Endothelial cell of umbilical vein (primary cell): ENCODE measurements around the gene NCLN.

ENCODE experiments used
- POLR2A ChIP-seq: IDR thresholded peaks from 2 replicates; pipeline ENCODE4 v1.6.1; 2012; ENCODE audit warnings: low read depth, mild to moderate bottlenecking, control low read depth, low read length
- POLR2AphosphoS5 ChIP-seq: IDR thresholded peaks from 2 replicates; pipeline ENCODE4 v1.6.1; 2012; ENCODE audit warnings: low read depth, mild to moderate bottlenecking, control low read depth, low read length, moderate library complexity; ENCODE audit not compliant: insufficient read depth
- TF ChIP-seq, protein P1 (sequence below): IDR thresholded peaks from 2 replicates; pipeline ENCODE4 v1.6.1; 2011; ENCODE audit not compliant: insufficient read depth, insufficient read length
- TF ChIP-seq, protein P2 (sequence below), 2 donors: IDR thresholded peaks; 1 replicate in 1 of 2; 2 replicates in 1 of 2; pipeline ENCODE4 v1.5.1; 2011; ENCODE audit warnings: low read length in 2 of 2, mild to moderate bottlenecking in 2 of 2, moderate library complexity in 2 of 2, control low read depth in 1 of 2, inconsistent platforms in 1 of 2, low read depth in 1 of 2; ENCODE audit not compliant: insufficient read depth in 1 of 2; ENCODE audit errors: extremely low read depth in 1 of 2

DNA sequence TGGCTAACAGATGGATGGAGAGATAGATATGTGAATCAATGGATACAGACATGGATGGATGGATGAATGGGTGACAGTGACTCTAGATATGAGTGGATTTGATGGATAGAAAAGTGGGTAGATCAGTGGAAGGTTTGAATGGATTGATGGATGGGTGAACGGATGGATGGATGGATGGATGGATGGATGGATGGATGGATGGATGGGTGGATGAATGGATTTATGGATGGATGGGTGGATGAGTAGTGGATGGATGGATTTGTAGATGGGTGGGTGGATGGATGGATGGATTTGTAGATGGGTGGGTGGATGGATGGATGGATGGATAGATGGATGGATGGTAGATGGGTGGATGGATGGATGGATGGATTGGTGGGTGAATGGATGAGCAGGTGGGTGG is 45.6 kb downstream of the NCLN start:
- TF ChIP-seq POLR2AphosphoS5 (no peak), POLR2A (no peak)
- TF ChIP-seq, protein P1, sequence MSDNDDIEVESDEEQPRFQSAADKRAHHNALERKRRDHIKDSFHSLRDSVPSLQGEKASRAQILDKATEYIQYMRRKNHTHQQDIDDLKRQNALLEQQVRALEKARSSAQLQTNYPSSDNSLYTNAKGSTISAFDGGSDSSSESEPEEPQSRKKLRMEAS: no peak
- TF ChIP-seq, protein P2, sequence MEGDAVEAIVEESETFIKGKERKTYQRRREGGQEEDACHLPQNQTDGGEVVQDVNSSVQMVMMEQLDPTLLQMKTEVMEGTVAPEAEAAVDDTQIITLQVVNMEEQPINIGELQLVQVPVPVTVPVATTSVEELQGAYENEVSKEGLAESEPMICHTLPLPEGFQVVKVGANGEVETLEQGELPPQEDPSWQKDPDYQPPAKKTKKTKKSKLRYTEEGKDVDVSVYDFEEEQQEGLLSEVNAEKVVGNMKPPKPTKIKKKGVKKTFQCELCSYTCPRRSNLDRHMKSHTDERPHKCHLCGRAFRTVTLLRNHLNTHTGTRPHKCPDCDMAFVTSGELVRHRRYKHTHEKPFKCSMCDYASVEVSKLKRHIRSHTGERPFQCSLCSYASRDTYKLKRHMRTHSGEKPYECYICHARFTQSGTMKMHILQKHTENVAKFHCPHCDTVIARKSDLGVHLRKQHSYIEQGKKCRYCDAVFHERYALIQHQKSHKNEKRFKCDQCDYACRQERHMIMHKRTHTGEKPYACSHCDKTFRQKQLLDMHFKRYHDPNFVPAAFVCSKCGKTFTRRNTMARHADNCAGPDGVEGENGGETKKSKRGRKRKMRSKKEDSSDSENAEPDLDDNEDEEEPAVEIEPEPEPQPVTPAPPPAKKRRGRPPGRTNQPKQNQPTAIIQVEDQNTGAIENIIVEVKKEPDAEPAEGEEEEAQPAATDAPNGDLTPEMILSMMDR (IDR thresholded peaks at IDR 0.05; ENCODE audit: extremely low read depth in 1 of 2, insufficient read depth in 1 of 2, low read depth in 1 of 2, low read length in 2 of 2): no peak
